Calu3 (cell line): ENCODE measurements around the gene EIF2AK3. TPM values are rescaled to one million over a fixed set of nuclear protein-coding genes. Genes with fewer than 3 reads are reported as not detected.

Experiments
- BruUV-seq: library from RNA; stranded (reverse); fragments of 400-500 nt; replicated peaks from 2 replicates; lab custom pipeline; 2021; lab: Mats Ljungman, UMichigan
- CTCF ChIA-PET: fragments of 300-600 bp; sonication (Branson Sonifier 250); formaldehyde crosslinking; loops from one replicate; lab custom pipeline; 2022; ENCODE audit warnings: antibody characterized with exemption; lab: Charles Lee
- DNase-seq: peaks from one replicate; pipeline ENCODE4 v3.0.0; 2022
- H3K27ac Mint-ChIP-seq: one replicate; pipeline ENCODE4 v1.8.0; 2022; ENCODE audit warnings: mixed read lengths; ENCODE audit not compliant: unreplicated experiment
- H3K27me3 Mint-ChIP-seq: one replicate; pipeline ENCODE4 v1.8.0; 2022; ENCODE audit warnings: mixed read lengths; ENCODE audit not compliant: unreplicated experiment
- H3K36me3 Mint-ChIP-seq: one replicate; pipeline ENCODE4 v1.8.0; 2022; ENCODE audit warnings: mild to moderate bottlenecking, moderate library complexity, mixed read lengths; ENCODE audit not compliant: insufficient read depth, unreplicated experiment
- H3K4me1 Mint-ChIP-seq: one replicate; pipeline ENCODE4 v1.8.0; 2022; ENCODE audit warnings: mild to moderate bottlenecking, low read depth, mixed read lengths; ENCODE audit not compliant: unreplicated experiment
- H3K4me3 Mint-ChIP-seq: one replicate; pipeline ENCODE4 v1.8.0; 2022; ENCODE audit warnings: mild to moderate bottlenecking, low read depth, moderate library complexity, mixed read lengths; ENCODE audit not compliant: unreplicated experiment
- H3K9me3 Mint-ChIP-seq: one replicate; pipeline ENCODE4 v1.8.0; 2022; ENCODE audit warnings: low read depth, mixed read lengths; ENCODE audit not compliant: unreplicated experiment
- CTCF ChIP-seq: fragments of 200-600 bp; IDR thresholded peaks from one replicate; pipeline ENCODE4 v1.8.0; 2022; ENCODE audit warnings: antibody characterized with exemption; ENCODE audit not compliant: unreplicated experiment
- intact Hi-C: fragments of 100-400 bp; cut with micrococcal nuclease; formaldehyde crosslinking; loops from one replicate; pipeline ENCODE4 v1.10.0; 2022; ENCODE audit not compliant: unreplicated experiment
- total RNA-seq: library from RNA; stranded (reverse); gene quantifications from 2 replicates; pipeline ENCODE4 v1.2.3, GENCODE V29; 2022

The EIF2AK3 gene
- total RNA-seq, 1 experiment from 2014 or later, result 17.4 TPM

DNA sequence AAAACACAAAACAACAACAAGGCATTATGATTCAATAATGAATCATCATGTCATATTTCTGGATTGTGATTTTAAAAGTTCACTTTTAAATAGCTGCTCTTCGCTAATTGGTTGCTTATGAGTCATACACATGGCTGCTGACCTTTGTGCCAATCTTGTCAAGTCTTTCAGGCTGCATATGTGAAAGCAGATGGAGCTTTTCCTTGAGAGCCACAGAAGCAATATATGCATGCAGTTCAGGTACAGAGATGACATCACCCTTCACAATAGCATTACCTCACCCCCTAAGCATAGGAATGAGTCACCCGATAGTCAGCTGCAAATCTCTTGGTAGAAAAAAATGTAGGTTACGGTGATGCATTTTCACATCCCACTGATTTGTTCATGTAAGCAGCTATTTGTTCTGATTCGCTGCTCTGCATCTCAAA lies 27.2 kb downstream of the EIF2AK3 start:
- Mint-ChIP-seq H3K27me3 (no peaks in the 10 kb centered on the region), H3K36me3 (peaks cover 6% of the 10 kb centered on the region), H3K9me3 (no peaks in the 10 kb centered on the region), H3K4me1 (peaks cover 36% of the 10 kb centered on the region), H3K4me3 (no peak overlapping the region), H3K27ac (peak overlapping the region; percentile 78)
- DNase-seq, result peak; percentile 67
- TF ChIP-seq CTCF, result no peak
- BruUV-seq, result no TSS peak
- CTCF ChIA-PET, result interaction anchor here (0.8 to 1.3 kb wide), 6 partner anchors 9 to 91 kb away, joined by 3 to 8 read pairs (median 4); no protein-coding TSS in a partner anchor
- intact Hi-C loops, result no loop called here

- Mint-ChIP-seq H3K9me3 (no peaks in the 10 kb centered on the region), H3K4me1 (peaks cover 36% of the 10 kb centered on the region), H3K27ac (peak overlapping the region; percentile 78), H3K27me3 (no peaks in the 10 kb centered on the region), H3K36me3 (peaks cover 6% of the 10 kb centered on the region), H3K4me3 (no peak overlapping the region)
- no TSS peak for BruUV-seq
- no peak for DNase-seq
- CTCF ChIA-PET, result interaction anchor here (0.8 to 1.3 kb wide), 5 partner anchors 8 to 91 kb away, joined by 3 to 8 read pairs (median 4); no protein-coding TSS in a partner anchor
- no peak for TF ChIP-seq CTCF
- intact Hi-C loops, result no loop called here
Measured at GRCh38 chr2:88599527-88599926, 27.7 kb downstream of the EIF2AK3 start.

DNA sequence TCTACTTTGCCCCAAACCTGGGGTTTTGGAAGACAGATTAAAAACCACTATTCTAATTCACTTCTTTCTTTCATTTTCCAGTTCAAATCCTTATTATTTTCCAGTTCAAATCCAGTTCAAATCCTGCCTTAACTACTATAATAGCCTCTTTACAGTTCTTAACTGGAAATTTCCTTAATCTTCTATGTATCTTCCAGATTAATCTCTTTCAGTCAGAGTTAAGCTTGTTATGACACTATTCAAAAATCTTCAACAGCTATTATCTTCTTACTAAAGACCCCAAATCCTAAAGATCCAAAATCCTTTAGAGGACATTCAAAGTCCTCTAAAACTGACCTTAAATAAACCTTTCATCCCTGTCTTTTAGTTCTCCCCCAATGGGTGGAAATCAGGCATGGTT lies 30.1 kb downstream of the EIF2AK3 start:
- Mint-ChIP-seq H3K27ac (no peak overlapping the region), H3K4me3 (no peak overlapping the region), H3K36me3 (peaks cover 6% of the 10 kb centered on the region), H3K9me3 (no peaks in the 10 kb centered on the region), H3K27me3 (no peaks in the 10 kb centered on the region), H3K4me1 (peaks cover 23% of the 10 kb centered on the region)
- no peak for TF ChIP-seq CTCF
- BruUV-seq, result no TSS peak
- CTCF ChIA-PET, result no interaction called here
- DNase-seq, result no peak
- intact Hi-C loops, result no loop called here

- no peak for DNase-seq
- CTCF ChIA-PET, result no interaction called here
- intact Hi-C loops, result no loop called here
- no peaks in the 10 kb centered on the region for H3K27me3 Mint-ChIP-seq
- H3K9me3 Mint-ChIP-seq, result no peaks in the 10 kb centered on the region
- H3K36me3 Mint-ChIP-seq, result peaks cover 6% of the 10 kb centered on the region
- H3K27ac Mint-ChIP-seq, result no peak overlapping the region
- TF ChIP-seq CTCF, result no peak
- no peak overlapping the region for H3K4me3 Mint-ChIP-seq
- BruUV-seq, result no TSS peak
- peaks cover 19% of the 10 kb centered on the region for H3K4me1 Mint-ChIP-seq
Measured at GRCh38 chr2:88596141-88596830, 31.0 kb downstream of the EIF2AK3 start.
